NCI-H748 (cell line): ENCODE results near the gene VRK2.
"Not testable (repeated sequence)": the region's sequence is repeated elsewhere in the genome, so short reads cannot be mapped to it uniquely, and the experiment has no call there.

Experiments
- DNase-seq: peaks from one replicate; lab custom pipeline; 2025; ENCODE audit not compliant: unreplicated experiment; lab: John Stamatoyannopoulos, UW

The VRK2 gene

DNA sequence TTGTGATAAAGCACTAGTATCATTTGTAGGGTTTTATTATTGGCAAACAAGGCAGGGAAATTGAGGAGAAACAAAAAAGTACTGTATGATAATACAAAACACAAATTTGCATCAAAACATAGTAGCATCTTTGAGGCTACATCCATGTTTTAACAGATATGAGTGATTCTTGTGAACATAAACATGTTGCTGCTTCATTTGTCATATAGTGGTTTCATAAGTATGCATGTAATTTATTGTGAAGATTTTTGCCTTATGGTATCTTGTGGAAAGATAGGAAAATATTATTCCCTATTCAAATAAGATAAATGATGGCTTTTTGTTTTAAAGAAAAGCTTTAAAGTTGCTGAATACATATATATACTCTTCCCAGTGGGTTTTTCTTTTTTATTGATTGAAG, 60.3 kb downstream of the VRK2 start:
- no peak for DNase-seq

DNA sequence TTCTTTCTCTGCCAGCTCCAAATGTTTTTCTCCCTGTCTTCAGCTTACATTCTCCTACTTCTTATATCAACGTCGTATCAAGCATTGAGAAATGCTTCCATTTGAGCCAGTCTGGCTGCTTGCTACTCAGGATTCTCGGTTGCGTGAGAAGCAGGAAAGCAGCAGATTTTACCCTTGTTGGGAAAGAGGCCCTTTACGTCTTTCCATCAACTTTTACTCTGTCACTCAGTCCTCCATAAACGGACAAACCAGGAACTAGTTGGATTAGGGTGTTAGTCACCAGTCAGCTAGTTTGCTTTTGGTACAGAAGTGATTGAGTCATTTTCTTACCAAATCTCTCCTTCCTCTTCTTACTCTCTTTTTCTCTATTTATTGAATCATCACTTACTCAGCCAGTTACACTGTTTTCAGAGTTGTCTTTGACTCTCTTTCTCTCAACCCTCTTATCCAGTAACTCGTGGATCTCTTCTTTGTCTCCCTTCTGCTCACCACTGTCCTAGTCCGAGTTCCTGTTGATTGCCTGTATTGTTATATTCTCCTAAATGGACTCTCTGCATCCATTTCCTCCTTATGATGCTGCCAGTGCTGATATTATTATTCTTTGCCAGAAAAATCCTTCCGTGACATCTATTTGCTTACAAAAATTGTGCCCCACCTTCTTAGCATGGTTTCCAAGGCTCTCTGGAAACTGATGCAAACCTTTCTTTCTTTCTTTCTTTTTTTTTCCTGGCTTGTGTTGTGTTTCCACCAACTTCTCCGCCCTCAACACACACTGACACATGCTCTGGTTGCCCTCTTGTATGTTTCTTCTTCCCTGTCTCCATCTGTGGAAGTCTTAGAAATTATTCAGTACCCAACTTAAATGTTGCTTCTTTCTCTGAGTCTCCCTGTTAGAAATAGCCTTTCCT, 61.5 kb downstream of the VRK2 start:
- DNase-seq, result no peak

DNA sequence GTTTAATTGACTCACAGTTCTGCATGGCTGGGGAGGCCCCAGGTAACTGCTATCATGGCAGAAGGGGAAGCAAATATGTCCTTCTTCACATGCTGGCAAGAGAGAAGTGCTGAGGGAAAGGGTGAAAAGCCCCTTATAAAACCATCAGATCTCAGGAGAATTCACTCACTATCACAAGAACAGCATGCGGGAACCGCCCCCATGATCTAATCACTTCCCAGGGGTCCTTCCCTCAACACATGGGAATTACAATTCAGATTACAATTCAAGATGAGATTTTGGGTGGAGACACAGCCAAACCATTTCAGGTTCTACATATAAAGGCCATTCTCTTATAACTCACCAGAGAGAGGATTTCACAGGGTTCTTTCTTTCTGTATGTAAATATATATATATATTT, 62.9 kb downstream of the VRK2 start:
- DNase-seq, result no peak

DNA sequence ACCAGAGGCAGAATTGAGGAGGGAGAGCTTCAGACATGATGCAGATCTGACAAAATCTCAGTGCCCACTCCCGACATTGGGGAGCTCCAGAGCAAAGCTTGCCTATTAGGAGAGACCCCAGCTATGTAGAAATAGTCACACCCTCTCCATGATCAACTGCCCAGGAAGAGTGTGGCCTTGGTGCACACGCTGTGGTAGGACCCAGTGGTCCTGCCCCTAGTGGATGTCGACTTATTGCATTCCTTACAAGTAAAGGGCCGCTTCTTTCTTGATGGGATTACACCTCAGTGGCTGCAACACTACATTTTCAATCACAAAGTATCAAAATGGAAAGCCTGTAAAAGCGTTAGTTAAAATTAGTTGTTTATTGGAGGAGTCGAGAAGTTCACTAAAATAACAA, 64.2 kb downstream of the VRK2 start:
- no peak for DNase-seq

DNA sequence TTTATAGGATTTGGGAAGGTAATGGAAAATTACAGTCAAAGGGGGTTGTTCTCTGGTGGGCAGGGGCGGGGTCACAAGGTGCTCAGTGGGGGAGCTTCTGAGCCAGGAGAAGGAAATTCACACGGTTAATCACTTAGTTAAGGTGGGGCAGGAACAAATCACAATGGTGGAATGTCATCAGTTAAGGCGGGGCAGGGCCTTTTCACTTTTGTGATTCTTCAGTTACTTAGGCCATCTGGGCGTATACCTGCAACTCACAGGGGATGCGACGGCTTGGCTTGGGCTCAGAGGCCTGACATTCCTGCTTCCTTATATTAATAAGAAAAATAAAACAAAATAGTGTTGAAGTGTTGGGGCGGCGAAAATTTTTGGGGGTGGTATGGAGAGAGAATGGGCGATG, 67.0 kb downstream of the VRK2 start:
- DNase-seq, result not testable (repeated sequence)

DNA sequence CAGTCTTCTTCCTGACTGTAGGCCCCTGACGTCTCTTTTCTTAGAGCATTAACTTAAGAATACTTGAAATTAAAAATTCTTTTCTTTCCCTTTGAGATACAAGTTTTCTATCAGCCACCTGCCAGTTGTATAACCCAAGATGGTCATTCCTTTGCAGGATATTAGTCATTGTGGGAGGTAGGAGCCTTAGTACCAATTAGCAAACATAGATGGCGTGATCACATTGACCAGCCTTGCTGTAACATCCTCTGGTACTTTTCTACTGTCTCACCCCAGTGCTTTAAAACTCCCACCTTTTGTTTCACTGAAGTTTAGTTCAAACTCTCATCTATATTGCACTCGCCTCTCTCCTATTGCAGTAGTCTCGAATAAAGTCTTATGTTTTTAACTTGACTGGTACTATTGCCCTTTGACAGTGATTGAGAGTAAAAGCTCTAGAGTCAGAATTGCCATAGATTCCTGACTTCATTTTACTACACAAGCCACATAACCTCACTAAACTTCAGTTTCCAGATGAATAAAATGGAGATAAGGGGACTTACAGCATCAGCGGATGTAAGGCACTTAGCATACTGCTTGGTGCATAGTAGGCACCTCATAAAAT, 74.1 kb downstream of the VRK2 start:
- DNase-seq, result no peak

DNA sequence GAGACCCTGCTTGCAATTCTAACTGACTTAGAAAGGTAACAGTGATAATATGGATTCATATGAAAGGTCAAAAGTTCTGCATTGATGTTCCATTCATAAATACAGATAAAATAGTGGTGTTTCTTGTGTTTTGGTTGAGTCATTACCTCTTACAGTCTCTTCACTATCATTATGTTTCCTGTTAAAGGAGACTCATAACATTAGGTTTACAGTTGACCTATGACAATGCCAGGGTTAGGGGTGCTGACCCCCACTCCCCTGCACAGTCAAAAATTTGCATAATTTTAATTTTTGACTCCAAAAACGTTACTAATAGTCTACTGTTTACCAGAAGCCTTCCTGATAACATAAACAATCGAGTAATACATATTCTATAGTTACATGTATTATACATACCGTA, 75.4 kb downstream of the VRK2 start:
- no peak for DNase-seq

DNA sequence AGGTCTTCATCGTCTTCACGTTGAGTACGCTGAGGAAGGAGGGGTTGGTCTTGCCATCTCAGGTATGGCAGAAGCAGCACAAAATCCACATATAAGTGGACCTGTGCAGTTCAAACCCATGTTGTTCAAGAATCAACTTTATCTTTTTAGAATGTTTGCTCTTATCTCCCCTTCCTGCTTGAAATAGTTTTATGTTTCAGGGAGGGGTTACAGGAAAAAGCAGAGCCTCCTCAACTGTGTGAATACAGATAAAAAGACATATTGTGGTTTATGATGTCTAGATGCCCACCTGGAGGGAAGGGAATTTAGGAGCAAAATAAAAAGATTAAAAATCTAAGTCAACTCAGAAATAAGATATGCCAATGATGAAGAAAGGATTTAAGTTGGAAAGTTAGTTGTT, 75.9 kb downstream of the VRK2 start:
- DNase-seq, result no peak

DNA sequence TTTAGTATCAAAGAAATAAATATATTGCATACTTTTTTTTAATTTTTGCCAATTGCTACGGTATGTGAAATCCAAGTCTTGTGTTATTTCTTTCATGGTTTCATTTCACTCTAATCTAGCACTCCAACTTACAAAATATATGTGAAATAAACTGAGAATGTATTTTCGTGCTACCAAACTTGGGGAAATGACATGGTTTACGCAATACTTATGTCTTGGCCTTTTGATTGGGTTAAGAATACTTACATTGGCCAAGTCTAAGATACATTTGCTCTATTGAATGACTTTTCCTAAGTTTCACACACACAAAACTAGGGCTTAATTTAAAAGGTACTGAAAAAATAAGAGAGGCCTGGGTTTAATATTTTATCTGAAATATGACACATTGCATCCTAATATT, 80.5 kb downstream of the VRK2 start:
- no peak for DNase-seq

DNA sequence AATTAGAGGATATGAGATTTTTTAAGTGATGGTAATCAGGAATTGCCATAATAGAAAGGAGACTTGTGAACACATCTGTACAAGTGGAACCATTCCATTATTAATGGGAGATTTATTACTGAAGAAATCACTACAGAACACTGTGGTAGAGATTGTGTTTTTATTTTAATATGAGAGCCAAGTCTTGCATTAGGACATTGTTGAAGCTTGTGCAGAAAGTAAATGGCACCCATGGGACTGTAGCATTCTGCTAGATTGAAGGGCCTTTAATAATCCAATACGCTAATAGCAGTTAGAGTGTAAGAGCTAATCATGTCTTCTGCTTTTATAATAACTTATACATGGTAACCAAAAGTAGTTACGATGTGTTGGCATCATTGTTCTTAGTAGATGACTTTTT, 83.6 kb downstream of the VRK2 start:
- no peak for DNase-seq

DNA sequence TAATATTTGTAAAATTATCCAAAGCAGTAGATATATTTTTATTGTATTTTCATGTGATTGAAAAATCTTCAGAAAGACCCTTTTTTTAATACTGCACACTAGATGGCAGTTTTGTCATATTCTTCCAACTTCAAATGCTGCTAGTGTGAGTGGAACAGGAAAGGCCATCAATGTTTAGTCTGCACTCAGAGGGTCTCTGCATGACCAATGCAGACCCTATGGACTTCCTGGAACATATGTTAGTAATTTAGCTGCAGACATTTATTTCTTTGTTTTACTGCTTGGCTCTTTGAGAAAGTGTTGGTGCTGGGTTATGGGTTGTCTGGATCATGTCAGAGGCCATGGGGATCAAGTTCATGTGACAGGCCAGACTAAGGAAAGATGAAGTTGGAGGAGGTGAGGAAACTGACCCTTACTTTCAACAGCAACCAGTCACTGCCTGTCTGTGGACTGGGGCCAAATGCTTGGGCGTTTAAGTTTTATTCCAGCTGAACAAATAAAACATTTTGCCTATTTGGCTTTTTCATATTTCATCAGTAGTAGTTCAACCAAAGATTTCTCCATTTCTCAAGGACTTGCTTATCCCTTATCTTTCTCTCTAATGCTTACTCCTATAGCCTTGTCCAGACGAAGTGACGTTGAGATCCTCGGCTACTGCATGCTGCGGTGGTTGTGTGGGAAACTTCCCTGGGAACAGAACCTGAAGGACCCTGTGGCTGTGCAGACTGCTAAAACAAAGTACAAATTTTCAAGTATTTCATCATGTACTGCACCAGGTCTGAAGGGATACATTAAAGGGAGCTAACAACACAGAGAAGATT, 84.8 kb downstream of the VRK2 start:
- peak; percentile 2 for DNase-seq

DNA sequence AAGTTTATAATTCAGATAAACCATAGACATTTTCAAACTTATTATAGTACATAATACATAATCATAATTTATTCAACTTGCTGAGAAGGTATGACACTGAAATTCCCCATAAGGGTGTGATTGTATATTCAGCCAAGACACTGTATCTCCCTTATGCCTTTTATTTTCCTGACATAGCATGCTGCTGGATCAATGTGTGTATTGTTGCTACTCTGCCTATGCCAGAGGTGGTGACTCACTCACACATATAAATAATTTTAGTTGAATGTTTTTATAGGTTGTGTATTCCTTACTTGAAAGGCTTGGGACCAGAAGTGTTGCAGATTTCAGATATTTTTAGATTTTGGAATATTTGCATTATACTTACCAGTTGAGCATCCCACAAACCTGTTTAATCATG, 86.8 kb downstream of the VRK2 start:
- DNase-seq, result no peak

DNA sequence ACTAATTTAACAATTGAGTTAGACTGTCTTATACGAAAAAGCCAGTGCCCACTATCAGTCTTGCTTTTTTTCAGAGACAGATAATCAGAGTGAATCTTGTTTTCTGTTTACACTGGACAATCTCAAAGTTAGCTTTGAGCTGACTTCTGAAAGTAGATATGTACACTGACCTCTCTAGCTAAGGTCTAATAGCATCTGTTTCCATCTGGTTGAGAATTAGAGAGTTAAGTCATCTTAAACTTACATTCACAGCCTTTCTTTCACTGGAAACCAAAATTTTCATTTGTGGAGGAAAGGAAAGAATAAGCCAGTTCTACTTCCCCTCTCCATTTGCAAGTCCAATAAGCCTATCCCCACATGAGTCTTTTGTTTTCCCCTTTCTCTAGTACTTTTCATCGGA, 89.3 kb downstream of the VRK2 start:
- DNase-seq, result no peak

DNA sequence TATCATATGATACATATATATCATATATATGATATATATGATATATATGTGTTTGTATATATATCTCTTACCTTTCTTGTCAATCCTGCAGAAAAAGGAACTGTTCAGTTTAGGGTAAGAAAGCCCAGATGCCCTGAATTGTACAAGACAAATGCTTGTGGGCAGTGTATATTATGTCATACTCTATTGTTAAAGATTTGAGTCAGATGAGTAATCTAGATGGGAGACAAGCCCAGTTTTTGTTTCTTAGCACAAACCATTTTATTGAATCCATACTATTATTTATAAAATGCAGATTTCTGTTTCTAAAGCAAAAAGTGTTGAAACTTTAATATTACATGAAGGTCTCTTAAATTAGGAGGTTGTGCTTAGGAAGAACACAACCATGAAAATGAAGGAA, 90.6 kb downstream of the VRK2 start:
- DNase-seq, result no peak

DNA sequence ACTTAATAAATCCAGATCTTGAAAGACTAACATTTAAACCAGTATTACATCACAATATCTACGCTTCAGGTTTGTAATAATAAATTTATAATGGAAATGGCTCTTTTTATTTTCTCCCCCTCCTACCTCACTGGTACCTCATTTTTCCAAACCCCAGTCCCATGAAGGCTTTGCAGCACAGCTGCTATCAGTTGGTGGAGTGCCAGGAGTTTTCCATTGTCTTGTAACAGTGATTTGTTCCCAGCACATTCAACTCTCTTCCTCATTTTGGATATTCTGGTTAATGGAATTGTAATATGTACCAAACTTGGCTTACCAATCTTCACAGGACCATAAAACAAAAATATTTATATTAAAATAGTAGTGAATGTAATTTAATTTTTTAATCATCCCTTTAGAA, 91.2 kb downstream of the VRK2 start:
- no peak for DNase-seq

DNA sequence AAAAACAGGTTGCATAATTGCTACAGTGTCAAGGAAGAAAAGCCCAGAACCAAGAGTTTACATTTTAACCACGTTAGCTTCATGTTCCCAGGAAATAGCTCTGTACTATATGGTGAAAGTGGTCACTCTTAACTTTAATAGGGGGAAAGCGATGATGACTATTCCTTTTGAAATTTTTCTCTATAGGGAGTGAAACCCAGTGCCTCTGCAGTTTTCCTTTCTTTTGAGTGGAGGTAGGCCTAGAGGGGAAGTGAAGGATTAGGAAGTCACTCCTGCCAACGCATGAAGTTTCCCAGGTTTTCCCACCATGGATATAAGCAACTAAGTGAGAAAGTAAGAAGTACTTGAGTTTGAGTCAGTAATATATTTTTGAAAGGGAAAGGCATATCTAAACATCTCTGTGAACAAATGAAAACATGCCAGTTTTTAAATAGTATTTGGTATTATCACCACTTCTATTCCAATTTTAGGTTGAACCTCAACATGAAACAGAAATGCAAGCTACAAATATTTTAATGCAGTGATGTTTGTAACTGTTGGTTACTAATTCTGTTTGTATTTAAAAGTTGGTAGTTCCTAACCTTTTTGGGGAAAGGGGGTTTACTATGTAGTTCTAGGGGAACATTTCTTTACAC, 91.9 kb downstream of the VRK2 start:
- no peak for DNase-seq

DNA sequence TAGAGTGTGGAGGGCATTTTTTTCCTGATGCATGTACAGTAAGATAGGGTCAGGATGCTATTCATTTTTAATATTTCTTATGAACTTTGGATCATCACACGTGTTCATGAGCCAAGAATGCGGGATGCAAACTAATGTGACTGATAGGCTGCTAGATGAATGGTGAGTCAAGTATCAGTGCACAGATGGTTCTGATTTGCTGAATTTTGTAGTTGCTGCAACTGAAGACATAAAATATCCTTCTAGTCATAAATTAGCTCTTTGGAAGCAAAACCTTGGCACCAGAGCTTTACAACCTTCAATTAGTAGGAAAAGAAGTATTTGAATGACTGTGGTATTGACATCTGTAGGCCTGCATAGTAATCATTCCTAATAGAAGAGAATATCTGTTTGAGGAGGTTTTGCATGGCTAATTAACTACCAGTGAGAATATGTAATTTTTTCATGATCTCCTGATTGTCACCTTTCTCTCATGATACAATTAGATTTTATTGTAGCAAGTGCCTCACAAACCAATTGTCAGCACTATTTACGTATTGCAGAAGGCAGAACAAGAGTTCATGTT, 94.0 kb downstream of the VRK2 start:
- DNase-seq, result no peak

DNA sequence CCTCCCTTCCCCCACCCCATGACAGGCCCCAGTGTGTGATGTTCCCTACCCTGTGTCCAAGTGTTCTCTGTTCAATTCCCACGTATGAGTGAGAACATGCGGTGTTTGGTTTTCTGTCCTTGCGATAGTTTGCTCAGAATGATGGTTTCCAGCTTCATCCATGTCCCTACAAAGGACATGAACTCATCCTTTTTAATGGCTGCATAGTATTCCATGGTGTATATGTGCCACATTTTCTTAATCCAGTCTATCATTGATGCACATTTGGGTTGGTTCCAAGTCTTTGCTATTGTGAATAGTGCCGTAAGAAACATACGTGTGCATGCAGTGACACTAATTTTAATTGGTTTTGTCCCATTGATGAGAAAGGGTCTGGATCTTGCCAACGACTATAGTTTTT, 99.2 kb downstream of the VRK2 start:
- DNase-seq, result not testable (repeated sequence)

DNA sequence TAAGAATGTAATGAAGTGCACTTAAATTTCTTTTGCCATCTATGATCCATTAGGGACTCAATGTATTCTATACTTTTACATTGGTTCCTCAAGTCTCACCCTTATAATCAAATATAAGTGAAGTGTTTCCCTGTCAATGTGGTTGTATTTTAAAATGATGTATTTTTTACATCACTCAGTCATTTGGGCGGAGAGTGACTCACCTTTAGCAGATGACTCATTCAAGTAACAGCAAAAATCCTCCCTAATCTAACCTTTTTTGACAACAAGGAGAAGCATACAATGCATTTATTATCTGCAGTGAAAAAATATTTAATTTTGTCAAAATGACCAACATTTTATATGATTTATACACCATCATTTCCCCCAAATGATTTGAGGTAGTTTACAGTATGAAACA, 100.1 kb downstream of the VRK2 start:
- no peak for DNase-seq

DNA sequence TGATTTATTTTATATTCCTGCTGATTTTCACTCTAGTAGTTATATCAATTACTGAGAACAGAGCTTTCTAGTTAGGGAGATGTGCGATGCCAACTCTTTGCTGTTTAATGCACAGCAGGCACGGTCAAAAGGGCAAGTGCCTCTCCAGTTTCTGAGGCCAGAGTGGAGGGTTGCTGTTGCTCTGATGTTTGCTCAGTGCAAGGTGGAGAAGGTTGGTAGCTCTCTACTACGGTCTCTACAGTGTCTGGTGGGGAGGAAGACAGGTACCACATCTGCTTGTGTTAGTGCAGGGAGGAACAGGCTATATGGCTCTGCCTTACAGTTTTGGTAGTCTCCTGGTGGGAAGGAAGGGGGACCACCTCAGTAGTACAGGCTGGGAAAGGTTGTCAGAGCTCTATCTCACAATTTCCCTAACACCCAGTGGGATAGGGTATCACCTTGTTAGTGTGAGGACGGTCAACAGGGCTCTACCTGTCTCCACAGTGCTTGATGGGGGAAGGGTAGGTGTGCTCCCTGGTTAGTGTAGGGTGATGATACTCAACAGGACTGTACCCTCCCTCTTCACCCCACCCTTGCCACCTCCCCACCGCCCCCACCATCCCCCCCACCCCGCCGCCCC, 108.7 kb downstream of the VRK2 start:
- DNase-seq, result peak; percentile 83

DNA sequence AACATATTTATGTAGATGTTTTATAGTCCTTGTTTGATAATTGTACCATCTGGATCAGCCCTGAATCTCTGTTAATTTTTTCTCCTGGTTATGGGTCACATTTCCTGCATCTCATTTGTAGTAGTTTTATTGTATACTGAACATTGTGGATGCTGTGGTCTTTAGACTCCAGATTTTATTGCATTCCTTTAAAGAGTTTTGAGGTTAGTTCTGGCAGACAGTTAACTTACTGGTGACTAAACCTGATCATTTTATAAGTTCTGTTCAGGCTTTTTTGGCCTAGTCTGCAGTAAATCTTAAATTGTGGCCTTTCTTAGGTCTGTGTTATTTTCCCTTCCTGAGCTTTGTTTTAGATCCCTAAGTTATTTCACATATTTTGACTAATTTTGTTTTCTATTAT, 110.2 kb downstream of the VRK2 start:
- DNase-seq, result no peak
